GM12892 (cell line): ENCODE measurements around the gene PTPRH.

Source experiments
- POLR2A ChIP-seq: IDR thresholded peaks from 2 replicates; pipeline ENCODE4 v1.6.1; 2011; ENCODE audit warnings: low read depth, low read length, control low read depth
- TAF1 ChIP-seq: IDR thresholded peaks from 2 replicates; pipeline ENCODE4 v1.6.1; 2011; ENCODE audit warnings: low read depth, mild to moderate bottlenecking, control low read depth, low read length, borderline replicate concordance

- TF ChIP-seq POLR2A = no peak
- TF ChIP-seq TAF1 = no peak
Measured at GRCh38 chr19:55254625-55254977, 45.3 kb upstream of the PTPRH start.
